ENCODE data around the gene RFK.

Gene RFK

DNA sequence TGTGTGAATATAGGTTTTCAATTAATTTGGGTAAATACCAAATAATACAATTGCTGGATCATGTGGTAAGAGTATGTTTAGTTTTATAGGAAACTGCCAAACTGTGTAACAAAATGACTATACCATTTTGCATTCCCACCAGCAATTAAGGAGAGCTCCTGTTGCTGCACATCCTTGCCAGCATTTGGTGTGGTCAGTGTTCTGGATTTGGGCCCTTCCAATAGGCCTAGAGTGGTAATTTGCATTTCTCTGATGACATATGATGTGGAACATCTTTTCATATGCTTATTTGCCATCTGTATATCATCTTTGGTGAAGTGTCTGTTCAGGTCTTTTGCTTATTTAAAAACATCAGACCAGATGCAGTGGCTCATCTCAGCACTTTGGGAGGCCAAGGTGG is 11.6 kb upstream of the RFK start:
- no peak for DNase-seq

DNA sequence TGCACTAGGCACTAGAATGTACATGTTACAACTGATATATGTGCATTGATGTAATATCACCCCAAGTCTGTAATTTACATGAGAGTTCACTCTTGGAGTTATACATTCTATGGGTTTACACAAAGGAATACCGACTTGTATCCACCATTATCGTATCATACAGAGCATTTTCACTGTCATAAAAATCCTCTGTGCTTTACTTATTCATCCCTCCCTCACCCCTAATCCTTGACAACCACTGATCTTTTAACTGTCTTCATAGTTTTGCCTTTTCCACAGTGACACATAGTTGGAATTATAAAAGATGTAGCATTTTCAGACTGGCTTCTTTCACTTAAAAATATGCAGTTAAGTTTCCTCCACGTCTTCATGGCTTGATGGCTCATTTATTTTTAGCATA is 11.1 kb upstream of the RFK start:
- no peak for DNase-seq

DNA sequence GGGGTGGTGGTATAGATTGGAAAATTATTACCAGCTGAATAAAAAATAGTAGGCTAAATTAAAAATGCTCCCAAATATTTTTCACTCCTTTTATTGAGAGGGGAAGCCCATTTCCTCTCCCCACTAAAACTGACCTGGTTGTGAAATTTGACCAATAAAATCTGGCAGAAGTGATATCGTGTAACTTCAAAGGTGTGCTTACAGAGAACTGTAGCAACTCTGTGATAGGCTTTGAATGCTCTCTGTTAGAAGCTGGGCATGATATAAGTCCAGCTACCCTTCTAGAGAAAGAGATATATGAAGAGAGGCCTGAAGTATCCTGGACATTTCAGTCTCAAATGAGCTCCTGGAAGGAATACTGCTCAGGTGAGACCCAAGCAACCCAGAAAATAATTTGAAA is 10.2 kb upstream of the RFK start:
- DNase-seq: no peak

DNA sequence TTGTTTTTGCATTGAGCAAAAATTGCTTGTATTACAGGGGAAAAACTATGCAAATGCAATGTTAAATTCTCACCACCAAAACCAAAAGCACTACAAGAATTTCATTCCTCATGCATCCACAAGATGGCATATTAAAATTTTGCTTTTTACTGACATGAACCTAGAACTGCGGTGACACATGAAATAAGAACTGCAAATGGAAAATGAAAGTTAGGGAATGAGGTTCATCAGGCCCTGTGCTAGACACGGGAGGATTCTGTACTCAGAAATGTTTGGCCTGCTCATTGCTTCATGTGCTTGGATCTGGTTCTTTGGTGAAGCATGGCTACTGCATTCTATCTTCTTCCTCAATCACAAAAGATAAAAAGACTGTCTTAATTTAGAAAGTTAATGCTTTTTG is 9.1 kb upstream of the RFK start:
- DNase-seq: peak; percentile 76 to 94 (median 90)

DNA sequence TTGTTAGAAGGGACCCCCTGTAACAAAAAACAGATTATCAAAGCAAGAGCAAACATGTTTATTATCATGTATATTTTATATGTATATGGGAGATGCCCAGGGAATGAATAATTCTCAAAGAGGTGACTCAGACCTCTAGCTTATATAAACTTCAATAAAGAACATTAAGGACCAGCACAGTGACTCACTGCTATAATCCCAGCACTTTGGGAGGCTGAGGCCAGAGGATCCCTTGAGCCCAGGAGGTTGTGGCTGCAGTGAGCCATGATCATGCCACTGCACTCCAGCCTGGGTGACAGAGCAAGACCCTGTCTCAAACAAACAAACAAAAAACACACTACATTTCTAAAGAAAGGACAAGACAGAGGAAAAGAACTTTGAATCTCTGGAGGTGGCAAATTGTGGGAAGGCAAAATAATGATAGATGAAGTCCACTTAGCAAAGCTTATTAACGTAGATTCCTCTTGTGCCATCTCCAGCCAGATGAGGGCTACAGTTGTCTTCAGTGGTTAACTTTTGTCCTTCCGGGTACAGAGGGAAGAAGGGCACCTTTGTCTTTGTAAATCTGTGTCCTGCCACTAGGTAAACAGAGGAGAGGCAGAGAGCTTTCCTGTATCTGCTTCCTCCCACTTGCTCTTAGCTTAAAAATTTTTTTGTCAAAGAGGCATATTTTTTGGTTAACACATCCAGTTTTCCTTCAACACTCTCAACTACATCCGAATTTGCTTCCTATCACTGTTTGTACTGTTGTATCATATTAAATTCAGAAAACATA is 7.5 kb upstream of the RFK start:
- DNase-seq: peak in 2 of 3 donors; percentile 33 to 44

DNA sequence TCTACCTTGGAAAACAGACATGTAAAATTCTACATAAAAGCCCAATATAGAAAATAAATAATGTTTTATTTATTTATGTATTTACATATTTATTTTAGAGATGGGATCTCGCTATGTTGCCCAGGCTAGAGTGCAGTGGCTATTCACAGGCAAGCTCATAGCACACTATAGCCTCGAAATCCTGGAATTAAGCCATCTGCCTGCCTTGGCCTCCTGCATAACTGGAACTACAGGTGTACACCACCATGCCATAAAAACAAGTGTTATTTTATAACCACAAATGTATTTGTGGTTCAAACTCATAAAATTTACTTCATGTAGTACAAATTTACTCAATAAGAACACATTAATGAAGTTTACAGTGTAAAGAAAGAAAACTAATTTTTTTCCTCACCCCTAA is 7.0 kb upstream of the RFK start:
- no peak for DNase-seq

DNA sequence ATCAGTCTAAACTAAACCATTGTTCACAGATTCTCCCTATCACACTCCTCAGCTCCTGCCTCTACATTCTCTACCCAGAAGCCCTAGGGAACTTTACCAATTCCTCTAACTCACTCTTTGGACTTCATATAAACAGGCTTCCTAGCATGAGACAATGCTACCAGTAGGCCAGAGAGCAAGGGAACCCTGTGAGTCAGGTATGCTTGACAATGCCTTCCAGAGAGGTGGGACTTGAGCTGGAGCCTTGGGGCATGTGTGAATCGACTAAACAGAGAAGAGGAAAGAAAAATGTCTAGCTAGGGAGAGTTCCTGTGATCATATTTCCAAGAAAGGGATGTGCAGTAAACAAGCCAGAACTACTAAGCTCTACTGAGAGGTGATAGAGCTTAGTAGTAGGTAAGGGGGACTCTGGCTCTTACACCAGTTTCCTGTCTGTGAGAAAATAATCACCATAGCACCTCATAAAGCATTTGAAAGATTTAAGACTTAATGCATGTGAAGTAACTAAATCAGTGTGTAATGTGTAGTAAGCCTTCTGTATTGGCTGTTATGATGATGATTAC is 6.4 kb upstream of the RFK start:
- no peak for DNase-seq

DNA sequence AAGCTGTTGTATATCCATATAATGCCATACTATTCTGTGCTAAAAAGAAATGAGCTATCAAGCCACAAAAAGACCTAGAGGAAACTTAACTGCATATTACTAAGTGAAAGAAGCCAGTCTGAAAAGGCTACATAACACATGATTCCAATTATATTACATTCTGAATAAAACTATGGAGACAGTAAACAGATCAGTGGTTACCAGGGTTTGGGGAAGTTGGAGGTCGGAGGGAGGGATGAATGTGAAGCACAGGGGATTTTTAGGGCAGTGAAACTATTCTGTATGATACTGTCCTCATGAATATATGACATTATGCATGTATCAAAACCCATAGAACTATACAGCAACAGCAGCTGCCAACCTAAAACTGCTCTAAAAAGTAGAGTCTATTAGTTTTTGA is 5.6 kb upstream of the RFK start:
- peak; percentile 49 to 65 (median 62) for DNase-seq

DNA sequence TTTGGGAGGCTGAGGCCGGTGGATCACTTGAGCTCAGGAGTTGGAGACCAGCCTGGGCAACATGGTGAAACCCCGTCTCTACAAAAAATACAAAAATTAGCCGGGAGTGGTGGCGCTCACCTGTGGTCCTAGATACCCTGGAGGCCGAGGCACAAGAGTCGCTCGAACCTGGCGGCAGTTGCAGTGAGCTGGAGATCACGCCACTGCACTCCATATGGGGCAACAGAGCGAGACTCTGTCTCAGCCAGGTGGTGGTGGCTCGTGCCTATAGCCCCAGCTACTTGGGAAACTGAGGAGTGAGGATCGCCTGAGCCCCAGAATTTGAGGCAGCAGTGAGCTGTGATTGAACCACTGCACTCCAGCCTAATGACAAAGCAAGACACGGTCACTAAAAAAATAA is 2.4 kb upstream of the RFK start:
- no peak for DNase-seq

DNA sequence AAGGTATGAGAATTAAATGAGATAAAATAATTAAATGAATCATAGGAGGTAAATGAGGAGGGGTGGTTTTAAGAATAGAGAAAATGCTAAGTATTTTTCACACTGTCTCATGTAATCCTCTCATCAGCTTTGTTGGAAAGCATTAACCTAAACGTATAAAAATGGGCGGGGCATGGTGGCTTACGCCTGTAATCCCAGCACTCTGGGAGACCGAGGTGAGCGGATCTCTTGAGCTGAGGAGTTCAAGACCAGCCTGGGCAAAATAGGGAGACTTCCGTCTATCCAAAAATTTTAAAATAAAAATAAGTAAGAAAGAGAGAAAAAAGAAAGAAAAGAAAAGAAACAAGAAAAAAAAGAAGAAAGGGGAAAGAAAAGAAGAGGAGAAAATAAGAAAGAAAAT is 1.9 kb upstream of the RFK start:
- no peak for DNase-seq

DNA sequence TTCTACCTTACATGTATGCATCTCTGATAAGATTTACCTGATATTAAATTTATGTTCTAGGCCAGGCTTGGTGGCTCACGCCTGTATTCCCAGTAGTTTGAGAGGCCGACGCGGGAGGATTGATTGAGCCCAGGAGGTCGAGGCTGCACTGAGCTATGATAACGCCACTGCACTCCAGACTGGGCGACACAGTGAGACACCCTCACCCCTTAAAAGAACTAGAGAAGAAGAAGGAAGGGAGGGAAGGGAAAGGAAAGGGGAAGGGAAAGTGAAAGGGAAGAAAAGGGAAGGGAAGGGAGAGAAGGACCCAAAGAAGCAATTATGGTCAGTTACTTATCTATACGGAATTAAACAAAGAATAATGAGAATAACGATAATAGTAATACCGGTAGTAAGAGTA is 1.2 kb upstream of the RFK start:
- DNase-seq: peak; percentile 50 to 69 (median 54)

DNA sequence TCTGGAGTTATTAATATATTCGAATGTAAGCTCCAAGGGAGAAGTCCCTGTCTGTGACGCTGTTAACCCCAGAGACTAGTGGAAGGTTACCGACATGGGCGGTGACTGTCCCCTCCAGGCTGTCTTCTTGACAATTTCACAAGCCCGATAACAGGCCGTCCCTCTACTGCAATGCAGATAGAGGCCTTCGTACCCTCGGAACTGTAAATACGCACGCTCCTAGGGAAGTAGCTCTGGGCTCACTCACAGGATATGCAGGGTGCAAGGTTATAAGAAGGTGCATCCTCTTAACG is 680 bp upstream of the RFK start:
- DNase-seq: peak; percentile 76 to 82 (median 80)

DNA sequence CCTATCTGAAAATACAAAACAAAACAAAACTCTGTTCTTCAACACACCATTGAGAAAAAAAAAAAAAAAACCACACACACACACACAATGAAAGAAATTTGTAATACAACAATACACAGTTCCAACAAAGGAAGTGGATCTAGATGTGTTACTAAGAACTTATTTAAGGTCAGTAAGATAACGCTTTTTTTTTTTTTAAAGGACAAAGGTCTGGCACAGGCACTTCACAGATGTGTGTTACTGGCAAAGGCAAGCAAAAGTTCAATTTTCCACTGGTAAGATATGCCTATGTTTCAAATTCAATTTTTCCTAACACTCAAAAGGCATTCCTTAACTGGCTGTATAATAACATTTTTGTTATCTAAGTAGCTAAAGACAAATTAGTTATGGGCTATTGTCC is 3.6 kb downstream of the RFK start:
- no peak for DNase-seq

DNA sequence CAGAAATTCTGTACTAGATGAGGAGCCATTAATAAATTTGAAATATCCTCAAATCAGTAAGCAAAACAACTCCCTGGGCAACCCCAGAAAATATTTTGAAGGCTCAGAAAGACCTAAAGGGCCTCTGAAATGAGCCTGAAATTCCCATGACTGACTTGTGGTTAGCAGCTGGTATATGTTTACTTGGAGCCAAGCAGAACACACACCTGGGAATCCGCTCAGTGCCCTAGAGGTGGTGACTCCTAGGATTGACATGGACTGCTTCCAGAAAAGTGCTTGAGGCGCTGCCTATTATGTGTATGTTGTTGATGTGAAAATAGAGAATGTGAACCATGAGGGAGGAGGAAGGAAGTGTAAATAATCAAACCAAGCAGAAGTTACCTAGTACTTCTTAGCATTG is 14.7 kb downstream of the RFK start:
- no peak for DNase-seq

DNA sequence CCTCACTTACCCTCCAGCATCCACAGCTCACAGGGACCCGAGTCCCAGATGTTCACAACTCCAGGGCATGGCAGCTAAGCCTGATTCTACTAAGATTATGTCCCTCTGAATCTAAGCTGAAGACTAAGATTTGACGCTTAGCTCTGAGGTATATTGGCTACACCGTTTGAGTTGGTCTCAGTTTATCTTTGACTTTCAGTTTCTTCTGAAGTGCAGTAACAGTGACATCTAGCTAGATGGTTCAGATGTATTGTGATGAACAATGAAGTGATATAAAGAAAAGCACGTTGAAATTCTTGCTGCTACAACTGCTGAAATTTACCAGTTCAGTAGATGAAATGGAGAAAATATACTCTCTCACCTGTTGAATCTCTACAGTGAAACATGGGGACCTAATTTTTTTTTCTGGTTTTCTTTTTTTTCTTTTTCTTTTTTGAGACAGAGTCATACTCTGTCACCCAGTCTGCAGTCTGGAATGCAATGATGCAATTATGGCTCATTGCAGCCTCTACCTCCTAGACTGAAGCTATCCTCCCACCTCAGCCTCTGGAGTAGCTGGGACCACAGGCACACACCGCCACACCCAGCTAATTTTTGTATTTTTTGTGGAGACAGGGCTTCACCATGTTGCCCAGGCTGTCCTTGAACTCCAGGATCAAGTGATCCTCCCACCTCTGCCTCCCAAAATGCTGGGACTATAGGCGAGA is 15.7 kb downstream of the RFK start:
- no peak for DNase-seq

DNA sequence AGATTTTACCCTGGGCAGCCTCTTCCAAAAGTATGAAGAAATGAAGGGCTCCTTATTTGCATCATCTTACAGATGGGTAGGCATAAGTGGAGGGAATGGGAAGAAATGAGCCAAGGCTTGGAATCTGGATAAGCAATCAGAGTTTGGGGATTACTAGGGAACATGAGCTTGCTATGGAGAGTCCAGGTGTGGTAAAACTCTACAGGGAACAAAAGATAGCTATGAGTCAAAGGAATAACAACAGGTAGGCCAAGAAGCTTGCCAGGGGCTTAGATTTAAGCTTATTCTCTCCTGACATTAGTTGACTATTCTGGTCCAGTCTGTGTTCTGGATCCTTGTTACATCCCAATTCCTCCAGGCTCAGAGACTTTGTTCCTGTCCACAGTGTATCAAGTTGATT is 16.4 kb downstream of the RFK start:
- DNase-seq: no peak

DNA sequence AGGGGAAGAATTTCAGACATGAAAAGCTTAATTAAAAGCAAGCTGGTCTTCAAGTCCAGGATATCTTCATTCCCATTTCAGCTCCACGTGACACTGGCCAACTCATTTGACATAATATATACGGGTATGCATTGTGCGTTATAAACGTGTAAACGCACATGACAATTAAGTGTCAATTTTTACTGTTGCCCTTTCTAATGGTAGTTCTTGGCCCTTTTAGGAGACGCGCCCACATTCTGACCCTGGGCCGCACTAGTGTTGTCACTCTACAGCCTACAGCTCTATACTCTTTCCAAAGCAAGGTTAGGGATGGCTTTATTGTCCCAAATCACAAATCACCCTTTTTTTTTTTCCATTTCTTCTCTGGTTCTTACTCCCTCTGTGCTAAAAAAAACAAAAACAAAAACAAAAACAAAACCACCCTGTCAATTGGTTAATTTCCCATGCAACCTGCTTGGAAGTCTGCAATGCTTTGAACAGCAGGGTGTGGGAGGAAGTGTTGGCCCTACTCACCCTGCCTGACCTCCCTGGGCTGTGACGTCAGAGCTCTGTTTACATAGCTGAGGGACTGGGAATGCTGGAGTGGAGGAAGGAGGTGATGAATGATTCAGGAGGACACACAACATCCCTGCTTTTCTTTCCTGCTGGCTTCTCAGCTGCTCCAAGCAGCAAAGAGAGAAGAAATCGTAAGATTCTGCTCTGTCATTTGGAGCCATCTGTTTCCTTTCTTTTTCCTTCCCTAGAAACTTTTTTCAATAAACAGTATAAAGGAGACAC is 19.3 kb downstream of the RFK start:
- peak; percentile 57 to 73 (median 61) for DNase-seq

DNA sequence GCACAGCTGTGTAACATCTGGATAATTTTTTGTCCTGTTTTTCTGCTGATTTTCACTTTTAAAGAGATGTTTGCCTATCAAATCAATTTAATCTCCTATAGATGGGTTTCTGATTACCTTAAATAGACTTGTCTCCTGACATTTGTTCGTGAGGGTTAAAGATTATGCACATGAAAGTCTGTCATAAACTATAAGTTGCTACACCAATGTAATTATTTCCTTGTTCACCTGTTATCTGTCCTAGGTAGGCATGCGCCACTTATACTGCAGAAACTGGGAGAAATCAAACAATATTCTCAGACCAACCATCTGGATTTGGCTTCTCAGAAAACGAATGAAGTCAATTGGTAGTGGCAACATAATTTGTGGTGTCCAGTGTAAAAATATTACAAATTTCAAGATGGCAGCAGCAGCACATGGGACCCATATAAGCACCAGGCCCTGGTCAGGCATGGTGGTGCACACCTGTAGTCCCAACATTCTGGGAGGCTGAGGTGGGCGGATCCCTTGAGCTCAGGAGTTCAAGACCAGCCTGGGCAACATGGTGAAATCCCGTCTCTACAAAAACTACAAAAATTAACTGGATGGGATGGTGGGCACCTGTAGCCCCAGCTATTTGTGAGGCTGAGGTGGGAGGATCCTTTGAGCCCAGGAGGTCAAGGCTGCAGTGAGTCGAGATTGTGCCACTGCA is 20.3 kb downstream of the RFK start:
- DNase-seq: no peak

DNA sequence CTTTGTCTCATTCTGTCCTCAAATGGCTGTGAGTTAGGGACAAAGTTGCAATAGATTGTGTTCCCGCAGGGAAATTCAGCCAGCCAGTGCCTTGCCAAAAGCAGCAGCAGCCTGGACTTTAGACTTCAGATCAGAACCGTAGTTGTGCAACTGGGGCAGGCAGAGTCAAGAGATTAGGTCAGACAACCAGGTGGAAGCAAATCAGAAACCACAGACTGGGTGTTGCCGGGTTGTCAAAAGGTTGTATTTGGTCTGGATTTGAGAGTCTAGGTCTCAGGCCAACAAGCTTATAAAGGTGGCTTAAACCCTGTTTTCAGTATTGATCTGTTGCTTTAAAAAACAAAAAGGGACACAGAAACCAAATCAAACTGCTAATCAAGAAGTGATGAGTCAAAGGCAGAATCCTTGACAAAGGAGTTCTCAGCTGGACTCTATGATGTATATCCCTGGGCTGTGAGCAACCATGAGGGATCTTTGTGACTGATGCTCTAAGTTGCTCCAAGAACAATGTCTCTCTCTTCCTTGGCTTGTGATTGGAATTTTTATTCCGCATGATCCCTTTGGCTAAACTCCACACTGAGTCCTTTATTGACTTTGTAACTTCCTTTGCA is 20.9 kb downstream of the RFK start:
- DNase-seq: no peak

DNA sequence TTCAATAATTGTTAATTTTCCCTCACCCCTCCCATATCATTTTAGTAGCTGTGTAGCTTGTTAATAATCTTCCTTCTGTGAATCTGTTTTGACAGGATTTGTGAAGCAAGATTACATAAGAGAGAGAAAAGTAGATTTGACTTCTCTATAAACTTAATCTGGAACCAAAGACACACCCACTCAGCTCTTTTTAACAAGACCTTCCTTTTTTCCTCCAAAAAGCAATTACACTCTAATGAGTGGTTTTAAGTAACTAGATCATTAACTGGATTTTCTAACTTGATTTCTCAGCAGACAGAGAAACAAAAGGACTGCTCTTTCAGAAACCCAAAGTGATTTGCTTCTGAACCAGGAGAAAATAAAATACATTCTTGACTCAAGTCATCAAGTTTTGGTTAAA is 21.9 kb downstream of the RFK start:
- DNase-seq: no peak

DNA sequence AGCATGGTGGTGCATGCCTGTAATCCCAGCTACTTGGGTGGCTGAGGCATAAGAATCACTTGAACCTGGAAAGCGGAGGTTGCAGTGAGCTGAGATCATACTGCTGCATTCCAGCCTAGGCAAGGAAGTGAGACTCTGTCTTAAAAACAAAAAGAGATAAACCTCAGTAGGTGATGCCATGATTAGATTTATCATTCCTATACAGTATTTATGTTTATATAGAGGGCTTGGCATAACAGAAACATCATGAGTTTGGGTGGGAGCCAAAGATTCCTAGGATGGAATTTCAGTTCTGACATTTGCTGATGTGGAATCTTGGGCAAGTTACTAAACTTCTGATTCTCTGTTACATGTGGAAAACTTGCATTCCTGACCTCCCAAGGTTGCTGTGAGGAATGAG is 22.3 kb downstream of the RFK start:
- no peak for DNase-seq

DNA sequence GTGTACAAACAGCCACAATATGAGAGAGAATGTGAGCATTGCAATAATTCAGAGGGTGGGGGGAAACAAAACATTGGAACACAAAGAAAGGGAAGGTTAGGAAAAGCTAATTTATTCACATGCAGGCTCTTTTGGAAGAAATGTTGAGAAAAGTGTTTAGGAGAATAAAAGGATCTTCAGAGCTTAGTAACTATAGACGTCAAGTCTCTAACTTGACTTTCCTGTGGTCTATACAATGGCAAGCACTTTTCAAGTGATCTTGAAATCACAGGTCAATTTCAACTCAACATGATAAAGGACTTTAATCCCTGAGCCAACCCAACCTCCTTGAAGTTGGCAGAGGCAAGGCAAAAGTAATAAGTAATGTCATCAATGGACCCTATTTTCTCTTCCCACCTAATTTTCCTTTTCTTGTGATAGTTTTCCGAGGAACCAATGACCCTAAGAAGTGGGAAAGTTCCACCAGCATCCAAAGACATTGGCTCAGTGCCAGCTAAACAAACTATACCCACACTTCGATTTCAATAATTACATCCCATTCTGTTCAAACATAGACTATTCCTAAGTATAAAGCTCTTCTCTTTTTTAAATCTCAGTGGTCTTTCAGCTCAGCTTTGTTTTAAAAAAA is 23.7 kb downstream of the RFK start:
- DNase-seq: no peak
